Measurements from ENCODE around the gene LRP2.
"Not testable (repeated sequence)": the region's sequence is repeated elsewhere in the genome, so short reads cannot be mapped to it uniquely, and the experiment has no call there.

Gene LRP2

GRCh38 chr2:169336695-169337094 lies 25.6 kb downstream of the LRP2 start:
- TF ChIP-seq CTCF (IDR thresholded peaks at IDR 0.05; ENCODE audit: insufficient read depth, low read depth, low read length, missing control alignments): no peak
- no peak overlapping the region for H3K4me3 ChIP-seq (ENCODE audit: low read length)
- no peak for DNase-seq (ENCODE audit: low read depth)

GRCh38 chr2:169330555-169331198 lies 31.7 kb downstream of the LRP2 start:
- no peak for DNase-seq (ENCODE audit: low read depth)
- no peak for TF ChIP-seq CTCF (IDR thresholded peaks at IDR 0.05; ENCODE audit: insufficient read depth, low read depth, low read length, missing control alignments)
- no peak overlapping the region for H3K4me3 ChIP-seq (ENCODE audit: low read length)

GRCh38 chr2:169329688-169330554 lies 32.4 kb downstream of the LRP2 start:
- DNase-seq (ENCODE audit: low read depth): no peak
- TF ChIP-seq CTCF (IDR thresholded peaks at IDR 0.05; ENCODE audit: insufficient read depth, low read depth, low read length, missing control alignments): no peak
- no peak overlapping the region for H3K4me3 ChIP-seq (ENCODE audit: low read length)

- H3K4me3 ChIP-seq (ENCODE audit: low read length): no peak overlapping the region
- TF ChIP-seq CTCF (IDR thresholded peaks at IDR 0.05; ENCODE audit: insufficient read depth, low read depth, low read length, missing control alignments): no peak
- no peak for DNase-seq (ENCODE audit: low read depth)
Observed at GRCh38 chr2:169328785-169329184, 33.5 kb downstream of the LRP2 start.

GRCh38 chr2:169327837-169328236 lies 34.5 kb downstream of the LRP2 start:
- H3K4me3 ChIP-seq (ENCODE audit: low read length); DNase-seq (ENCODE audit: low read depth): not testable (repeated sequence)

GRCh38 chr2:169325886-169326285 lies 36.4 kb downstream of the LRP2 start:
- H3K4me3 ChIP-seq (ENCODE audit: low read length); DNase-seq (ENCODE audit: low read depth): not testable (repeated sequence)

GRCh38 chr2:169324581-169325260 lies 37.6 kb downstream of the LRP2 start:
- no peak for TF ChIP-seq CTCF (IDR thresholded peaks at IDR 0.05; ENCODE audit: insufficient read depth, low read depth, low read length, missing control alignments)
- no peak overlapping the region for H3K4me3 ChIP-seq (ENCODE audit: low read length)
- peak; percentile 9 for DNase-seq (ENCODE audit: low read depth)

All from epithelial cell of esophagus (primary cell).